ENCODE data around the gene OSBP2.

OSBP2 gene

GRCh38 chr22:30923168-30923900 lies 228.7 kb downstream of the OSBP2 start:
- no peak overlapping the region for H3K4me3 ChIP-seq (ENCODE audit: low read length)
- no peak for TF ChIP-seq CTCF (conservative IDR thresholded peaks at IDR 0.05; ENCODE audit: low read length)
- DNase-seq (ENCODE audit: low read depth): no peak

- no peak overlapping the region for H3K4me3 ChIP-seq (ENCODE audit: low read length)
- no peak for DNase-seq (ENCODE audit: low read depth)
- no peak for TF ChIP-seq CTCF (conservative IDR thresholded peaks at IDR 0.05; ENCODE audit: low read length)
These were observed 231.0 kb downstream of the OSBP2 start for GRCh38 chr22:30925667-30926066.

- TF ChIP-seq CTCF (conservative IDR thresholded peaks at IDR 0.05; ENCODE audit: low read length): no peak
- H3K4me3 ChIP-seq (ENCODE audit: low read length): no peak overlapping the region
- no peak for DNase-seq (ENCODE audit: low read depth)
These were observed 232.0 kb downstream of the OSBP2 start for GRCh38 chr22:30926706-30927105.

- no peak for DNase-seq (ENCODE audit: low read depth)
- no peak overlapping the region for H3K4me3 ChIP-seq (ENCODE audit: low read length)
- TF ChIP-seq CTCF (conservative IDR thresholded peaks at IDR 0.05; ENCODE audit: low read length): no peak
These were observed 233.1 kb downstream of the OSBP2 start for GRCh38 chr22:30927806-30928205.

GRCh38 chr22:30928401-30928800 lies 233.7 kb downstream of the OSBP2 start:
- TF ChIP-seq CTCF (conservative IDR thresholded peaks at IDR 0.05; ENCODE audit: low read length): no peak
- no peak for DNase-seq (ENCODE audit: low read depth)
- no peak overlapping the region for H3K4me3 ChIP-seq (ENCODE audit: low read length)

GRCh38 chr22:30930228-30930627 lies 235.6 kb downstream of the OSBP2 start:
- no peak overlapping the region for H3K4me3 ChIP-seq (ENCODE audit: low read length)
- TF ChIP-seq CTCF (conservative IDR thresholded peaks at IDR 0.05; ENCODE audit: low read length): no peak
- DNase-seq (ENCODE audit: low read depth): no peak

GRCh38 chr22:30931541-30932300 lies 237.0 kb downstream of the OSBP2 start:
- no peak for TF ChIP-seq CTCF (conservative IDR thresholded peaks at IDR 0.05; ENCODE audit: low read length)
- no peak for DNase-seq (ENCODE audit: low read depth)
- no peak overlapping the region for H3K4me3 ChIP-seq (ENCODE audit: low read length)
